ENCODE measurements around the gene FAM20A.

FAM20A gene

GRCh38 chr17:68564415-68565111, 36.6 kb downstream of the FAM20A start:
- no peak for DNase-seq

- DNase-seq = no peak
These were observed 38.4 kb downstream of the FAM20A start for GRCh38 chr17:68562736-68563135.

- no peak for DNase-seq
These were observed 40.0 kb downstream of the FAM20A start for GRCh38 chr17:68560966-68561720.

GRCh38 chr17:68559316-68559715, 41.9 kb downstream of the FAM20A start:
- DNase-seq = peak; percentile 80 to 85

- DNase-seq = no peak
These were observed 44.6 kb downstream of the FAM20A start for GRCh38 chr17:68556551-68556950.

GRCh38 chr17:68544111-68544915, 56.9 kb downstream of the FAM20A start:
- no peak for DNase-seq

- DNase-seq = no peak
These were observed 58.3 kb downstream of the FAM20A start for GRCh38 chr17:68542698-68543463.

- no peak for DNase-seq
These were observed 59.4 kb downstream of the FAM20A start for GRCh38 chr17:68541816-68542215.

GRCh38 chr17:68540981-68541380, 60.2 kb downstream of the FAM20A start:
- no peak for DNase-seq

GRCh38 chr17:68539548-68540467, 61.4 kb downstream of the FAM20A start:
- DNase-seq = peak; percentile 19 to 30

GRCh38 chr17:68535922-68536321, 65.2 kb downstream of the FAM20A start:
- DNase-seq = no peak

GRCh38 chr17:68534695-68535088, 66.5 kb downstream of the FAM20A start:
- DNase-seq = no peak

GRCh38 chr17:68533887-68534694, 67.1 kb downstream of the FAM20A start:
- DNase-seq = peak in 1 of 2 donors; percentile 60

- DNase-seq = no peak
These were observed 68.3 kb downstream of the FAM20A start for GRCh38 chr17:68532826-68533225.

GRCh38 chr17:68531252-68531651, 69.9 kb downstream of the FAM20A start:
- DNase-seq = no peak

- no peak for DNase-seq
These were observed 73.9 kb downstream of the FAM20A start for GRCh38 chr17:68527314-68527713.

- DNase-seq = no peak
These were observed 74.6 kb downstream of the FAM20A start for GRCh38 chr17:68526548-68526947.

GRCh38 chr17:68522266-68522665, 78.9 kb downstream of the FAM20A start:
- no peak for DNase-seq

GRCh38 chr17:68519911-68520310, 81.3 kb downstream of the FAM20A start:
- DNase-seq = no peak

GRCh38 chr17:68519051-68519450, 82.1 kb downstream of the FAM20A start:
- DNase-seq = peak; percentile 28 to 65

Data from inflammatory macrophage treated with lipopolysaccharide for 1 hour (primary cell).